ENCODE measurements around the gene BUB1B.

BUB1B gene

DNA sequence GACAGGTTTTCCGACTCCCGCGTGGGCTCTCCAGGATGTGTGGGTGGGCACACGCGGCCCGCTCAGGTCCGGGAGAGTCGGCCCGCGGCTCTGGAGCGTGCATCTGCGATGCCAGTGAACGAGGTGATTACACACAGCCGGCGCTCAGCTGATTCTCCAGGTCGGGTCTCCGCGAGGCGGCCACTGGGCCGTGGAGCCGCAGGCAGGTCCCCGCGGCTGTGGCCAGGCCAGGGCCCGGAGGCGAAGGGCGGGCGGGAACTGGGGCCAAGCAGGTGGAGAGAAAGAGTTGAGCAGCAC lies 91.2 kb downstream of the BUB1B start:
- H3K4me2 ChIP-seq (ENCODE audit: insufficient read depth, low read length), result no peak overlapping the region
- no peaks in the 10 kb centered on the region for H3K79me2 ChIP-seq (ENCODE audit: insufficient read depth, low read length)
- no peak for TF ChIP-seq EZH2 (IDR thresholded peaks at IDR 0.05; ENCODE audit: borderline replicate concordance, low read depth, low read length, severe bottlenecking)
- TF ChIP-seq, protein P1, sequence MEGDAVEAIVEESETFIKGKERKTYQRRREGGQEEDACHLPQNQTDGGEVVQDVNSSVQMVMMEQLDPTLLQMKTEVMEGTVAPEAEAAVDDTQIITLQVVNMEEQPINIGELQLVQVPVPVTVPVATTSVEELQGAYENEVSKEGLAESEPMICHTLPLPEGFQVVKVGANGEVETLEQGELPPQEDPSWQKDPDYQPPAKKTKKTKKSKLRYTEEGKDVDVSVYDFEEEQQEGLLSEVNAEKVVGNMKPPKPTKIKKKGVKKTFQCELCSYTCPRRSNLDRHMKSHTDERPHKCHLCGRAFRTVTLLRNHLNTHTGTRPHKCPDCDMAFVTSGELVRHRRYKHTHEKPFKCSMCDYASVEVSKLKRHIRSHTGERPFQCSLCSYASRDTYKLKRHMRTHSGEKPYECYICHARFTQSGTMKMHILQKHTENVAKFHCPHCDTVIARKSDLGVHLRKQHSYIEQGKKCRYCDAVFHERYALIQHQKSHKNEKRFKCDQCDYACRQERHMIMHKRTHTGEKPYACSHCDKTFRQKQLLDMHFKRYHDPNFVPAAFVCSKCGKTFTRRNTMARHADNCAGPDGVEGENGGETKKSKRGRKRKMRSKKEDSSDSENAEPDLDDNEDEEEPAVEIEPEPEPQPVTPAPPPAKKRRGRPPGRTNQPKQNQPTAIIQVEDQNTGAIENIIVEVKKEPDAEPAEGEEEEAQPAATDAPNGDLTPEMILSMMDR (IDR thresholded peaks at IDR 0.05; ENCODE audit: borderline replicate concordance, extremely low read depth, low read length, poor library complexity, severe bottlenecking), result no peak
- H3K27ac ChIP-seq (ENCODE audit: low read length), result no peak overlapping the region
- peaks cover 2% of the 10 kb centered on the region for H3K27me3 ChIP-seq (ENCODE audit: insufficient read depth, low read length, poor library complexity)
- H3K9ac ChIP-seq (ENCODE audit: low read depth, low read length), result no peak overlapping the region
- no peak overlapping the region for H2AFZ ChIP-seq (ENCODE audit: low read depth, low read length)
- DNase-seq (no peak), ATAC-seq (ENCODE audit: insufficient read depth, low read depth) (no peak)
- H3K4me1 ChIP-seq (ENCODE audit: insufficient read depth, low read length), result no peaks in the 10 kb centered on the region
- no peaks in the 10 kb centered on the region for H4K20me1 ChIP-seq (ENCODE audit: insufficient read depth, low read length)
- no peaks in the 10 kb centered on the region for H3K36me3 ChIP-seq (ENCODE audit: insufficient read depth, low read length)
- no peaks in the 10 kb centered on the region for H3K9me3 ChIP-seq (ENCODE audit: insufficient read depth, low read length, severe bottlenecking)
- H3K4me3 ChIP-seq (ENCODE audit: low read depth in 1 of 2, low read length in 2 of 2), result no peak overlapping the region

DNA sequence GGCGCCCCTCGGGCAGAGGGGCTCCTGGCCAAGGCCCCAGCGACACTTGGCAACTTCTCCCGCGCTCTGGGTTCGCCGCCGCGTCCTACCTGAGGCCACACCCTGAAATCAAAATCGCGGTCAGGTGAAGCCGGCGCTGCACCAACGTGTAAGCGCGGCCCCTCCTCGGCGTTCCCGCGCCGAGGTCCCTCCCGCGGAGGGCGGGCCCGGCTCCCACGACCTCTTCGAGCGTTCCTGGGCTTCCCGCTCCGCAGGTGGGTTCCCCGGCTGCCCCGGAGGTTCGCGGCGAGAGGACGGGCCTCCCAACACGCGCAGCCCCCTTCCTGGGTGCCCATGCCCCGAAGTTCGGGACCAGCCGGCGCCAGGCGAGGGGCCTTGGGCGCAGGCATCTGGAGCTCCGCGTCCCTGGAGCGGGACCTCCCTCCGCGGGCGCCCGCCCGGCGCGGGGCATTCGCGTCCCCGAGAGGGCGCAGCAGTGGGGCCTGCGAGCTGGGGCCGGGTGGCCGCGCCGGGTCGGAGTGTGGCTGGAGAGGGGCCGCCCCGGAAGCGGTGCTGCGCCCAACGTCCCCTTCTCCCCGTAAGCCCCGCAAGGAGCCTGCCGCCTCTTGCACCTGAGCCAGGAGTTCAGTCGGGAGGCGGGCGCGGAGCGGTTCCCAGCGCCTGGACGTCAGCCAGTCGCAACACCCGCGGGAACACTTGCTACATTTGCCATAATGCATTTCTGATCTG lies 91.7 kb downstream of the BUB1B start:
- no peaks in the 10 kb centered on the region for H3K36me3 ChIP-seq (ENCODE audit: insufficient read depth, low read length)
- H3K4me1 ChIP-seq (ENCODE audit: insufficient read depth, low read length), result no peaks in the 10 kb centered on the region
- H2AFZ ChIP-seq (ENCODE audit: low read depth, low read length), result no peak overlapping the region
- peaks cover 2% of the 10 kb centered on the region for H3K27me3 ChIP-seq (ENCODE audit: insufficient read depth, low read length, poor library complexity)
- no peak overlapping the region for H3K4me3 ChIP-seq (ENCODE audit: low read depth in 1 of 2, low read length in 2 of 2)
- TF ChIP-seq, protein P1 (IDR thresholded peaks at IDR 0.05; ENCODE audit: borderline replicate concordance, extremely low read depth, low read length, poor library complexity, severe bottlenecking), result no peak
- TF ChIP-seq EZH2 (IDR thresholded peaks at IDR 0.05; ENCODE audit: borderline replicate concordance, low read depth, low read length, severe bottlenecking), result no peak
- no peak for DNase-seq
- H3K27ac ChIP-seq (ENCODE audit: low read length), result no peak overlapping the region
- H3K9me3 ChIP-seq (ENCODE audit: insufficient read depth, low read length, severe bottlenecking), result no peaks in the 10 kb centered on the region
- ATAC-seq (ENCODE audit: insufficient read depth, low read depth), result no peak
- H3K9ac ChIP-seq (ENCODE audit: low read depth, low read length), result no peak overlapping the region
- no peaks in the 10 kb centered on the region for H4K20me1 ChIP-seq (ENCODE audit: insufficient read depth, low read length)
- no peak overlapping the region for H3K4me2 ChIP-seq (ENCODE audit: insufficient read depth, low read length)
- H3K79me2 ChIP-seq (ENCODE audit: insufficient read depth, low read length), result no peaks in the 10 kb centered on the region

DNA sequence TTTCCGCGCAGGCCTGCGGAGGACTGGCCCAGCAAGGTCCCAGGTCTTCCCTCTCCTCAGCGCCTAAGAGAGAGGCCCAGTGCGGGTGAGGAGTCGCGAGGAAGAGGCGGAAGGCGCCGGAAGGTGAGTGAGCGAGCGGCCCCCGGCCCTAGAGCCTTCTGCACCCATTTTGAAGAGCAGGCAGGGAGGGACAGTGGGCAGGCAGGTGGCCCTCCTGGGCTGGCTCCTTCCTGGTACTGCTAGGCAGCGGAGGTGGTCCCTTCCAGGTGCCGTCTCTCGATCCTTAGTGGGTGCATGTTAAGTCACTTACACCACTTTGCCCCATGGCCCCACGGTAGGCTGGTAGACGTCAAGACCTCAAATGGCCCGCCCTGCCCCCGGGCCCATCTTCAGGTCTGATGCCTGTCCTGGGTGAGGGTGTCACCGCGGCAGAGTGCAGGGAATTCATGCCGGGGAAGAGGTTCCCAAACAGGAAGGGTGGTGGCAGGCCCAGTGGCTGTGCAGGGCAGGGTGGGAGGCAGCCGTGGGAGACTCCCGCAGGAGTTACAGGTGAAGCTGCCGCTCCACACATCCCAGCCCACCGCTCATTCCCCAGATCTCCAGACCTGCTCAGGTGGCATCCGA lies 92.4 kb downstream of the BUB1B start:
- Histone ChIP-seq H2AFZ (ENCODE audit: low read depth, low read length) (no peak overlapping the region), H3K79me2 (ENCODE audit: insufficient read depth, low read length) (no peaks in the 10 kb centered on the region)

More for the DNA sequence above, 92.4 kb downstream of the BUB1B start:
- Histone ChIP-seq H3K9me3 (ENCODE audit: insufficient read depth, low read length, severe bottlenecking) (no peaks in the 10 kb centered on the region), H3K4me3 (ENCODE audit: low read depth in 1 of 2, low read length in 2 of 2) (no peak overlapping the region), H3K4me2 (ENCODE audit: insufficient read depth, low read length) (no peak overlapping the region), H3K4me1 (ENCODE audit: insufficient read depth, low read length) (no peaks in the 10 kb centered on the region), H4K20me1 (ENCODE audit: insufficient read depth, low read length) (no peaks in the 10 kb centered on the region), H3K36me3 (ENCODE audit: insufficient read depth, low read length) (no peaks in the 10 kb centered on the region), H3K27ac (ENCODE audit: low read length) (no peak overlapping the region), H3K27me3 (ENCODE audit: insufficient read depth, low read length, poor library complexity) (peaks cover 2% of the 10 kb centered on the region), H3K9ac (ENCODE audit: low read depth, low read length) (no peak overlapping the region)
- ATAC-seq (ENCODE audit: insufficient read depth, low read depth), result no peak
- TF ChIP-seq, protein P1 (IDR thresholded peaks at IDR 0.05; ENCODE audit: borderline replicate concordance, extremely low read depth, low read length, poor library complexity, severe bottlenecking), result no peak
- no peak for TF ChIP-seq EZH2 (IDR thresholded peaks at IDR 0.05; ENCODE audit: borderline replicate concordance, low read depth, low read length, severe bottlenecking)
- DNase-seq, result no peak
